Stimulated activated naive B cell treated with anti-CD40 and anti-IgM and Interleukin-4, amounts not matched to agents 10 μg/mL and 1 μg/mL and 100 μg/mL, for 72 hours (primary cell): ENCODE results near the gene CREB3L4.
A peak's percentile ranks its signal among the peaks of the same experiment; 100 is the strongest.
"Not testable (repeated sequence)": the region's sequence is repeated elsewhere in the genome, so short reads cannot be mapped to it uniquely, and the experiment has no call there.

Experiments used
- ATAC-seq, 2 donors: fragments of 150-1000 bp; cut with Tn5 transposase; replicated peaks; 2 replicates each; pipeline ENCODE4 v1.10.0; 2021; ENCODE audit warnings: moderate library complexity in 1 of 2
- DNase-seq: peaks from one replicate; pipeline ENCODE4 v3.0.0; 2021
- H3K27ac Mint-ChIP-seq: one replicate; pipeline ENCODE4 v1.8.0; 2022; ENCODE audit warnings: mild to moderate bottlenecking, mixed read lengths
- H3K27me3 Mint-ChIP-seq, 2 donors: one replicate each; pipeline ENCODE4 v1.8.0; 2022; ENCODE audit warnings: mixed read lengths in 2 of 2
- H3K36me3 Mint-ChIP-seq, 2 donors: one replicate each; pipeline ENCODE4 v1.8.0; 2022; ENCODE audit warnings: mixed read lengths in 2 of 2, mild to moderate bottlenecking in 1 of 2
- H3K4me1 Mint-ChIP-seq, 2 donors: one replicate each; pipeline ENCODE4 v1.8.0; 2022; ENCODE audit warnings: mixed read lengths in 2 of 2, mild to moderate bottlenecking in 1 of 2
- H3K4me3 Mint-ChIP-seq, 2 donors: one replicate each; pipeline ENCODE4 v1.8.0; 2022; ENCODE audit warnings: mild to moderate bottlenecking in 2 of 2, mixed read lengths in 2 of 2, moderate library complexity in 1 of 2
- H3K9me3 Mint-ChIP-seq, 2 donors: one replicate each; pipeline ENCODE4 v1.8.0; 2022; ENCODE audit warnings: mixed read lengths in 2 of 2, mild to moderate bottlenecking in 1 of 2

The CREB3L4 gene

DNA sequence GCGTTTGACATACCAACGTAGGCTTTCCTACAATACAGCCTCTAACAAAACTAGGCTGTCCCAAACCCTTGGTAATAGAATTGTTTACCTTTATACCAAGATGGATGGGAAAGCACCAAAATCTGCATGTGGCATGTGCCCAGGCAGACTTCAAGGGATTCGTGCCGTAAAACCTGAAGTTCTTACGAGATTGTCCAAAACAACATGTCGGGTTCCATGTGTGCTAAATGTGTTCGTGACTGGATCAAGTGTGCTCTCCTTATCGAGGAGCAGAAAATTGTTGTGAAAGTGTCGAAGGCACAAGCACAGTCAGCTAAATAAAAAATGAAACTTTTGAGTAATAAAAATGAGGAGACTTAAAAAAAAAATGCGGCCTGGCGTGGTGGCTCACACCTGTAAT, 27.9 kb downstream of the CREB3L4 start:
- H3K9me3 Mint-ChIP-seq: peaks cover 0 to 1% of the 10 kb centered on the region in 2 donors
- peak overlapping the region; percentile 47 for H3K27ac Mint-ChIP-seq
- H3K4me3 Mint-ChIP-seq: no peak overlapping the region
- H3K36me3 Mint-ChIP-seq: peaks cover 38 to 45% of the 10 kb centered on the region in 2 donors
- ATAC-seq (no peak), DNase-seq (no peak)
- H3K4me1 Mint-ChIP-seq: peaks cover 15 to 28% of the 10 kb centered on the region in 2 donors
- H3K27me3 Mint-ChIP-seq: no peaks in the 10 kb centered on the region

DNA sequence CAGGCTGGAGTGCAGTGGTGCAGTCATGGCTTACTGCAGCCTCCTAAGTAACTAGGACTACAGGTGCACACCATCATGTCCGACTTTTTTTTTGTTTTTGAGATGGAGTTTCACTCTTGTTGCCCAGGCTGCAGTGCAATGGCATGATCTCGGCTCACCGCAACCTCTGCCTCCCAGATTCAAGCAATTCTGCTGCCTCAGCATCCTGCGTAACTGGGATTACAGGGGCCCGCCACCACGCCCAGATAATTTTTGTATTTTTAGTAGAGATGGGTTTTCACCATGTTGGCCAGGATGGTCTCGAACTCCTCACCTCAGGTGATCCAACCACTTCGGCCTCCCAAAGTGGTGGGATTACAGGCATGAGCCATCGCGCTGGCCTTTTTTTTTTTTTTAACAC, 29.2 kb downstream of the CREB3L4 start:
- H3K36me3 Mint-ChIP-seq: peaks cover 28 to 32% of the 10 kb centered on the region in 2 donors
- not testable (repeated sequence) for H3K4me3 Mint-ChIP-seq, ATAC-seq, H3K9me3 Mint-ChIP-seq, DNase-seq, H3K27ac Mint-ChIP-seq, H3K27me3 Mint-ChIP-seq
- H3K4me1 Mint-ChIP-seq: peaks cover 7 to 17% of the 10 kb centered on the region in 2 donors

DNA sequence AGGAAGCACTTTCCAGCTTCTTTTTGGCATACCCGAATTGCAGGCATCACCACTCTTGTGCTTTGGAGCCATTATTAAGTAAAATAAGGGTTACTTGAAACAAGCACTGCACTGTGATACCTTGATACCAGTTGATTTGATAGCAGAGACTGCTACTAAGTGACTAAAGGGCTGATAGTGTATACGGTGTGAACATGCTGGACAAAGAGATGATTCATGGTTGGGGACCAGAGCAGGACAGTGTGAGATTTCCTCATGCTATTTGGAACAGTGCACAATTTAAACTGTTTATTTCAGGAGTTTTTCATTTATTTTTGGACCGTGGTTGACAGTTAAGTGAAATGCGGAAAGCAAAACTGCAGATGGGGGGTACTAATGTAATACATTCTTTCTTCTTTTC, 32.7 kb downstream of the CREB3L4 start:
- Mint-ChIP-seq H3K9me3 (peaks cover 0 to 1% of the 10 kb centered on the region in 2 donors), H3K4me1 (no peaks in the 10 kb centered on the region), H3K27me3 (no peaks in the 10 kb centered on the region), H3K36me3 (peaks cover 9 to 11% of the 10 kb centered on the region in 2 donors), H3K4me3 (no peak overlapping the region), H3K27ac (no peak overlapping the region)
- DNase-seq: no peak
- ATAC-seq: no peak

DNA sequence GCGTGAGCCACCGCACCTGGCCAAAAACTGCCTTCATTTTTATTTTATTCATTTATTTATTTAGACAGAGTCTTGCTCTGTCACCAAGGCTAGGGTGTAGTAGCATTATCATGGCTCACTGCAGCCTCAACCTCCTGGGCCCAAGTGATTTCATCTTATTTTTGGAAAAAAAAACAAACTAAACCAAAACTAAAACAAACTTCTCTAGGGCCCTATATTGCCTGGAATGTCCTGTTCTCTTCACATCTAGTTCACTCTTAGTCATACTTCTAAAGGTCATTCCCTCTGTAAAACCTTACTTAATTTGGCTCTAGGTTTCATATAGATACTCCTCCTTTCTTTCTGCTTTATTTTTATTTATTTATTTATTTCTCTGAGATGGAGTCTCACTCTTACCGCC, 38.4 kb downstream of the CREB3L4 start:
- no peak overlapping the region for H3K4me3 Mint-ChIP-seq

DNA sequence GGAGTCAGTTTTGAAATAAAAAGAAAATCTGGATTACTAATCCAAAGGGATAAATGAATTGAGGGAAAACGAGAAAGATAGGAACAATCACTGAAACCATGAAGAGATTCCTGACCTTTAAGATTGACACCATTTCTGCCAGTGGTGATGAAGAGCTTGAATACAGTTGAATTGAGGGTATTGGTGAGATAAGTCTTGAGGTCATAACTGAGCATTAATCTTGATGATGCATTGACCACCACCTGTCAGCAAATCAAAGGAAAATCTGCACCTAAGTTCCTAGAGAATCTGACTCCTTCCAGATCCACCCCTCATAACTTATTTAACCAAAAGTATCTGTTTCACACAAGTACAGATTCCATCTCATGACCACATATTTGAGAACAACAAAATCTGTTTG, 44.4 kb downstream of the CREB3L4 start:
- ATAC-seq: no peak
- Mint-ChIP-seq H3K27me3 (no peaks in the 10 kb centered on the region), H3K4me3 (no peak overlapping the region), H3K9me3 (no peaks in the 10 kb centered on the region), H3K27ac (no peak overlapping the region), H3K36me3 (peaks cover 0 to 3% of the 10 kb centered on the region in 2 donors), H3K4me1 (no peaks in the 10 kb centered on the region)
- DNase-seq: no peak

More for the DNA sequence above, 38.4 kb downstream of the CREB3L4 start:
- Mint-ChIP-seq H3K36me3 (peaks cover 2 to 3% of the 10 kb centered on the region in 2 donors), H3K9me3 (no peaks in the 10 kb centered on the region), H3K27me3 (no peaks in the 10 kb centered on the region), H3K4me1 (no peaks in the 10 kb centered on the region), H3K27ac (no peak overlapping the region)
- ATAC-seq (no peak), DNase-seq (no peak)

DNA sequence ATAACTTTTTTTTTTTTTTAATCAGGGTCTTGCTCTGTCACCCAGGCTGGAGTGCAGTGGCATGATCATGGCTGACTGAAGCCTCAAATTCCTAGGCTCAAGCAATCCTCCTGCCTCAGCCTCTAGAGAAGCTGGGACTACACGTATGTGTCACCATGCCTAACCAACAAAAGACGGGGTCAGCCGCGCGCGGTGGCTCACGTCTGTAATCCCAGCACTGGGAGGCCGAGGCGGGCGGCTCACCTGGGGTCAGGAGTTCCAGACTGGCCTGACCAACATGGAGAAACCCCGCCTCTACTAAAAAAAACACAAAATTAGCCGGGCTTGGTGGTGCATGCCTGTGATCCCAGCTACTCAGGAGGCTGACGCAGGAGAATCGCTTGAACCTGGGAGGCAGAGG, 44.8 kb downstream of the CREB3L4 start:
- ATAC-seq, H3K4me3 Mint-ChIP-seq, H3K4me1 Mint-ChIP-seq, H3K36me3 Mint-ChIP-seq, H3K9me3 Mint-ChIP-seq, H3K27me3 Mint-ChIP-seq, DNase-seq, H3K27ac Mint-ChIP-seq: not testable (repeated sequence)

DNA sequence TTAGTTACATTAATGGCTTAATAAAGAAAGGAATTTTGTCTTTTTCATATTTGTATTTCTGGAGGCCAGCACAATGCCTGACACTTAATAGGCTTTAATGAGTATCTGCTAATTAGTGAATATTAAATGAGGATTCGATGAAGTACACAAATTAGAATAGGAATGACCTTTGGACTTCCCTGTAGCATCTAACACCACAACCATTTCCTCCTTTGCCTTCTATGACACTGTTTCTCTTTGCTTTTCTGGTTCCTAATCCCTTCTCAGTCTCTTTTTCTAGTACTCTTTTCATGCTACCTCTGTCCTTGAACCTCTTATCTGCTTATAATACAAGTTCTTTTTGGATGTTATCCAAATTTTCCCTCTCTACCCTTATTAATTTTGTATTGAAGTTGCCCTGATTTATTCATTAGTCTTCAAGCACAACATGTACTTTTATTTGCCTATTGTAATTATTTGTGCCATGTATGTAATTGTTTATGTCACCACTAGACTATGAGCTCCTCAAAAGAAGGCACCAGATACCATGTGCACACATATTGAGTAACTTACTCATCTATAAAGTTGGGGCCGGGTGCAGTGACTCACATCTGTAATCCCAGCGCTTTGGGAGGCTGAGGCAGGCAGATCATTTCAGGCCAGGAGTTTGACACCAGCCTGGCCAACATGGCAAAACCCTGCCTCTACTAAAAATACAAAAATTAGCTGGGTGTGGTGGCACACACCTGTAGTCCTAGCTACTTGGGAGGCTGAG, 46.6 kb downstream of the CREB3L4 start:
- no peak overlapping the region for H3K27ac Mint-ChIP-seq
- H3K4me3 Mint-ChIP-seq: no peak overlapping the region
- H3K36me3 Mint-ChIP-seq: peaks cover 0 to 3% of the 10 kb centered on the region in 2 donors
- H3K4me1 Mint-ChIP-seq: no peaks in the 10 kb centered on the region
- ATAC-seq (no peak), DNase-seq (no peak)
- H3K27me3 Mint-ChIP-seq: no peaks in the 10 kb centered on the region
- H3K9me3 Mint-ChIP-seq: no peaks in the 10 kb centered on the region

DNA sequence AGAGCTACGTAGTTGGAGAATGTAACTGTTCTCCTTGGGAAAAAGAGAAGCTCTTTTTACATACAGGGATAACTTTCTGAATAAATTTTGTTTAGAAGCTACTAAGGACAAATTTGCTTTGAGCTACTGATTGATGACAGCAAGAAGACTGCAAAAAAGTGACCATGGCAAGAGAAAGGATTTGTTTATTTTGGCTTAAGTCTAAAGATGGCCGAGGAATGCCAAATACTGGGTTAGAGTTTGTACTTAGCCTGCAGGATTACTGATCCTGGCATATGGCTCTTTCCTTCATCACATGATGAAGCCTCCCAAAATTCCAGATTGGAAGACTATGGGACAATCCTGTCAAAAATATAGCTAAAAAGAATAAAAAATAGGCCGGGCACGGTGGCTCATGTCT, 51.6 kb downstream of the CREB3L4 start:
- Mint-ChIP-seq H3K9me3 (no peaks in the 10 kb centered on the region), H3K36me3 (no peaks in the 10 kb centered on the region), H3K4me1 (no peaks in the 10 kb centered on the region), H3K4me3 (no peak overlapping the region), H3K27ac (no peak overlapping the region), H3K27me3 (no peaks in the 10 kb centered on the region)
- DNase-seq (no peak), ATAC-seq (no peak)

DNA sequence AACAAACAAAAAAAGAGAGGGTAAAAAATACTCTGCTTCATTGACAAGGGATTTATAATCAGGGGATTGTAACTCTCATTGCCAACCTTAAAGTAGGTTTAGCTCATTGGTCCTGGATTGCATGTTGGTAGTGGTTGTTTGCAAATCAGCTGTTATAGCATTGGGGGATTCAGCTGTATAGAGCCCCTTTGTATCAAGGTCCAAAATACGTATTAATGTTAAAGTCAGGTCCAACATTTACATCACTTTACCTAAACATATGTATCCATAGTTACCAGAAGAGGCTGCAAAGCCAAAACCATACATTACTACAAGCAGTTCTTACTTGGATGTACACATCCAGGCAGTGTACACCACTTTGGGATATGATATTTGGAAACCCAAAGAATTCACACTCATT, 52.2 kb downstream of the CREB3L4 start:
- Mint-ChIP-seq H3K27ac (no peak overlapping the region), H3K27me3 (no peaks in the 10 kb centered on the region), H3K4me3 (no peak overlapping the region), H3K36me3 (no peaks in the 10 kb centered on the region), H3K9me3 (no peaks in the 10 kb centered on the region), H3K4me1 (no peaks in the 10 kb centered on the region)
- DNase-seq (no peak), ATAC-seq (no peak)
